HEK293T (cell line): ENCODE data around the gene ITSN2.

ENCODE experiments used
- CTCF ChIA-PET: fragments of 350-600 bp; formaldehyde crosslinking; extraction: SDS; loops from one replicate; lab custom pipeline; 2021; ENCODE audit warnings: antibody characterized with exemption, inconsistent platforms; lab: Yijun Ruan, JAX
- POLR2A ChIA-PET: fragments of 350-600 bp; formaldehyde crosslinking; extraction: SDS; loops from one replicate; lab custom pipeline; 2020; ENCODE audit warnings: antibody characterized with exemption, inconsistent platforms; lab: Yijun Ruan, JAX
- DNase-seq: peaks from one replicate; pipeline ENCODE4 v3.0.0; 2012; ENCODE audit warnings: mixed read lengths; ENCODE audit errors: extremely low spot score
- ARNT ChIP-seq: fragments of 450-650 bp; IDR thresholded peaks from 2 replicates; pipeline ENCODE4 v1.6.1; 2017; ENCODE audit warnings: mild to moderate bottlenecking
- BHLHE40 ChIP-seq: fragments of 450-650 bp; IDR thresholded peaks from 2 replicates; pipeline ENCODE4 v1.6.1; 2016; ENCODE audit warnings: mild to moderate bottlenecking, moderate library complexity, borderline replicate concordance
- CTBP1 ChIP-seq: fragments of 450-650 bp; IDR thresholded peaks from 2 replicates; pipeline ENCODE4 v1.6.1; 2016; ENCODE audit warnings: borderline replicate concordance
- ELF4 ChIP-seq: fragments of 450-650 bp; IDR thresholded peaks from 2 replicates; pipeline ENCODE4 v1.6.1; 2017; ENCODE audit warnings: antibody characterized with exemption
- FOXA1 ChIP-seq: fragments of 450-650 bp; IDR thresholded peaks from 2 replicates; pipeline ENCODE4 v1.6.1; 2016; ENCODE audit warnings: mild to moderate bottlenecking
- FOXK2 ChIP-seq: fragments of 450-650 bp; IDR thresholded peaks from 2 replicates; pipeline ENCODE4 v1.6.1; 2016; ENCODE audit warnings: mild to moderate bottlenecking
- FOXM1 ChIP-seq: fragments of 450-650 bp; IDR thresholded peaks from 2 replicates; pipeline ENCODE4 v1.6.1; 2017; ENCODE audit warnings: mild to moderate bottlenecking, borderline replicate concordance
- HDGF ChIP-seq: fragments of 450-650 bp; IDR thresholded peaks from 2 replicates; pipeline ENCODE4 v1.6.1; 2017; ENCODE audit warnings: antibody characterized with exemption, borderline replicate concordance
- L3MBTL2 ChIP-seq: fragments of 450-650 bp; conservative IDR thresholded peaks from 2 replicates; pipeline ENCODE4 v1.6.1; 2016; ENCODE audit warnings: mild to moderate bottlenecking
- LEF1 ChIP-seq: fragments of 450-650 bp; IDR thresholded peaks from 2 replicates; pipeline ENCODE4 v1.6.1; 2017; ENCODE audit warnings: mild to moderate bottlenecking, borderline replicate concordance
- NFRKB ChIP-seq: fragments of 450-650 bp; IDR thresholded peaks from 2 replicates; pipeline ENCODE4 v1.6.1; 2016; ENCODE audit warnings: mild to moderate bottlenecking, moderate library complexity
- PKNOX1 ChIP-seq: fragments of 450-650 bp; IDR thresholded peaks from 2 replicates; pipeline ENCODE4 v1.6.1; 2016
- SP1 ChIP-seq: fragments of 450-650 bp; IDR thresholded peaks from 2 replicates; pipeline ENCODE4 v1.6.1; 2017
- SUZ12 ChIP-seq: fragments of 450-650 bp; IDR thresholded peaks from 2 replicates; pipeline ENCODE4 v1.6.1; 2016; ENCODE audit warnings: mild to moderate bottlenecking
- TARDBP ChIP-seq: fragments of 450-650 bp; IDR thresholded peaks from 2 replicates; pipeline ENCODE4 v1.6.1; 2016
- ZNF384 ChIP-seq: fragments of 450-650 bp; IDR thresholded peaks from 2 replicates; pipeline ENCODE4 v1.6.1; 2016

Gene ITSN2

GRCh38 chr2:24301599-24301998 is 58.7 kb downstream of the ITSN2 start:
- no peak for DNase-seq
- no peak for TF ChIP-seq NFRKB
- no peak for TF ChIP-seq ELF4
- no peak for TF ChIP-seq FOXM1
- no peak for TF ChIP-seq L3MBTL2
- no peak for TF ChIP-seq LEF1
- TF ChIP-seq ZNF384 = no peak
- TF ChIP-seq ARNT = no peak
- no peak for TF ChIP-seq FOXK2
- no peak for TF ChIP-seq FOXA1
- ChIA-PET CTCF (no interaction called here), POLR2A (no interaction called here)

DNA sequence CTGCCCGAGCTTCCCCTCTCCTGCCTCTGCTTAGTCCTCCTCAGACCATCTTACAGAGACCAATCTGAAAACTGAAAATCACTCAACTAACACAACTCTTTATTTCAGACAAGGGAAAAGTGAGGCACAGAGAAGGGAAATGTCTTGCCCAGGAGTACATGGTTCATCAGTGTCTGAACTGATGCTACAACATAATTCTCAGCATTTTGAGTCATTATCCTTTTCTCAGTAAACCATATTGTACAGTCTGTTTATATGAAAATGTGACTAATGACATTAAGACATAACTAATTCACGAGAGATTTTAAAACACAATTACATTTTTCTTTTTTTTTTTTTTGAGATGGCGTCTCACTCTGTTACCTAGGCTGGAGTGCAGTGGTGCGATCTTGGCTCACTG is 62.7 kb downstream of the ITSN2 start:
- DNase-seq = no peak
- CTCF ChIA-PET = no interaction called here
- POLR2A ChIA-PET = no interaction called here
- TF ChIP-seq L3MBTL2 = no peak

DNA sequence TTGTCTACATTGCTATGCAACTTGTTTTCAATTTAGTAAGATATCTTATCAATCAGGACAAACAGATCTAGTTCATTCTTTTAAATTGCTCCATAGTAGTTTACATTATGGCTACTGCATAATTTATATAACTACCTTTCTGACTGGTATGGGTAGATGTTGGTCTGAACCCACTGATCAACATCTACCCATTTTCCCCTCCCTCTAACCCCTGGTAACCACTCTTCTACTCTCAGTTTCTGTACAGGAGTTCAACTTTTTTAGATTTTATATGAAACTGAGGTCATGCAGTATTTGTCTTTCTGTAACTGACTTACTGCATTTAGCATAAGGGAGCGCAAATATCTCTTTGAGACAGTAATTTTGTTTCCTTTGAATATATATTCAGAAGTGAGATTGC is 73.2 kb downstream of the ITSN2 start:
- ChIA-PET POLR2A (no interaction called here), CTCF (no interaction called here)
- TF ChIP-seq L3MBTL2 = no peak
- no peak for DNase-seq

GRCh38 chr2:24285484-24286152 is 74.7 kb downstream of the ITSN2 start:
- TF ChIP-seq FOXA1 = no peak
- TF ChIP-seq SUZ12 = no peak
- TF ChIP-seq CTBP1 = no peak
- TF ChIP-seq FOXK2 = no peak
- no peak for TF ChIP-seq BHLHE40
- TF ChIP-seq ELF4 = no peak
- no peak for TF ChIP-seq HDGF
- no peak for TF ChIP-seq PKNOX1
- TF ChIP-seq FOXM1 = no peak
- no peak for TF ChIP-seq LEF1
- no peak for TF ChIP-seq SP1
- no peak for TF ChIP-seq NFRKB
- TF ChIP-seq TARDBP = no peak
- no peak for TF ChIP-seq ARNT
- no peak for TF ChIP-seq L3MBTL2
- no peak for TF ChIP-seq ZNF384
- ChIA-PET CTCF (no interaction called here), POLR2A (no interaction called here)
- DNase-seq = no peak

- TF ChIP-seq CTBP1 (no peak), ZNF384 (no peak), FOXK2 (no peak), TARDBP (no peak), FOXM1 (no peak), FOXA1 (no peak), NFRKB (no peak)
- DNase-seq = no peak
- ChIA-PET POLR2A (no interaction called here), CTCF (no interaction called here)
Measured at GRCh38 chr2:24280645-24281044, 79.7 kb downstream of the ITSN2 start.

- ChIA-PET POLR2A (no interaction called here), CTCF (no interaction called here)
- DNase-seq = no peak
- TF ChIP-seq SUZ12 = no peak
- no peak for TF ChIP-seq L3MBTL2
- no peak for TF ChIP-seq ARNT
- no peak for TF ChIP-seq FOXK2
- no peak for TF ChIP-seq FOXA1
- TF ChIP-seq SP1 = no peak
- no peak for TF ChIP-seq TARDBP
- TF ChIP-seq CTBP1 = no peak
- TF ChIP-seq FOXM1 = no peak
- no peak for TF ChIP-seq BHLHE40
- no peak for TF ChIP-seq NFRKB
Measured at GRCh38 chr2:24280161-24280560, 80.2 kb downstream of the ITSN2 start.

- ChIA-PET CTCF (no interaction called here), POLR2A (no interaction called here)
- no peak for DNase-seq
- TF ChIP-seq ARNT (no peak), BHLHE40 (no peak), FOXA1 (no peak), TARDBP (no peak), SP1 (no peak), FOXM1 (no peak), CTBP1 (no peak), L3MBTL2 (no peak), ELF4 (no peak), ZNF384 (no peak), SUZ12 (no peak), PKNOX1 (no peak), NFRKB (no peak)
Measured at GRCh38 chr2:24276349-24276899, 83.9 kb downstream of the ITSN2 start.
